B cell (primary cell): ENCODE results near the gene CCDC152. TPM values are rescaled to one million over a fixed set of nuclear protein-coding genes. Genes with fewer than 3 reads are reported as not detected.

Experiments used
- ATAC-seq: fragments of 200-7000 bp; cut with Tn5 transposase; one replicate; pipeline ENCODE4 v1.10.0; 2021; ENCODE audit warnings: low read depth, mild to moderate bottlenecking, moderate number of reproducible peaks, moderate library complexity
- CTCF ChIA-PET: fragments of 350-600 bp; sonication (Branson Sonifier 250); formaldehyde crosslinking; loops from one replicate; lab custom pipeline; 2021; ENCODE audit warnings: antibody characterized with exemption, inconsistent platforms; lab: Charles Lee
- POLR2A ChIA-PET: fragments of 350-600 bp; sonication (Branson Sonifier 250); formaldehyde crosslinking; loops from one replicate; lab custom pipeline; 2021; ENCODE audit warnings: antibody characterized with exemption; lab: Charles Lee
- DNase-seq: peaks from one replicate; pipeline ENCODE4 v3.0.0; 2013
- H2AFZ ChIP-seq: 2 replicates; pipeline ENCODE4 v1.6.1; 2012; ENCODE audit warnings: mild to moderate bottlenecking, low read depth, low read length; ENCODE audit not compliant: insufficient read depth, poor library complexity, severe bottlenecking
- H3K27ac ChIP-seq, 2 donors: 1 replicate in 1 of 2; 2 replicates in 1 of 2; pipeline ENCODE4 v1.5.1; 2012 to 2013; ENCODE audit warnings: low read length in 2 of 2, mild to moderate bottlenecking in 2 of 2, moderate library complexity in 1 of 2
- H3K27me3 ChIP-seq, 4 experiments: fragments of 200-600 bp in 1 of 4; sonication (generic) in 1 of 4; replicated peaks in 1 of 4; 1 replicate in 2 of 4; 2 replicates in 2 of 4; pipeline versions ENCODE4 v1.6.1 to v1.7.0; 2013 to 2016; ENCODE audit warnings: low read length in 3 of 4, mild to moderate bottlenecking in 2 of 4, mixed read lengths in 1 of 4, moderate library complexity in 1 of 4; ENCODE audit not compliant: insufficient read depth in 4 of 4, control insufficient read depth in 3 of 4; ENCODE audit errors: control extremely low read depth in 1 of 4
- H3K36me3 ChIP-seq, 2 experiments: replicated peaks in 1 of 2; 1 replicate in 1 of 2; 2 replicates in 1 of 2; pipeline versions ENCODE4 v1.6.1 to v1.7.1; 2013; ENCODE audit warnings: low read length in 1 of 2; ENCODE audit not compliant: insufficient read depth in 2 of 2, control insufficient read depth in 1 of 2; ENCODE audit errors: control extremely low read depth in 1 of 2, extremely low read depth in 1 of 2
- H3K4me1 ChIP-seq, 2 donors: fragments of 200-600 bp in 1 of 2; sonication (generic) in 1 of 2; 1 replicate in 1 of 2; 2 replicates in 1 of 2; pipeline versions ENCODE4 v1.5.1 to v1.6.1; 2013 to 2017; ENCODE audit warnings: low read length in 2 of 2; ENCODE audit not compliant: control insufficient read depth in 2 of 2, insufficient read depth in 2 of 2
- H3K4me2 ChIP-seq: replicated peaks from 2 replicates; pipeline ENCODE3; 2012; ENCODE audit warnings: mild to moderate bottlenecking, low read depth, low read length; ENCODE audit not compliant: poor library complexity, severe bottlenecking
- H3K4me3 ChIP-seq, 5 experiments: fragments of 200-600 bp in 1 of 5; sonication (generic) in 1 of 5; 1 replicate in 3 of 5; 2 replicates in 2 of 5; pipeline versions ENCODE4 v1.5.1 to v1.7.0; 2011 to 2016; ENCODE audit warnings: low read length in 4 of 5, mild to moderate bottlenecking in 4 of 5, low read depth in 2 of 5, control low read depth in 1 of 5, moderate library complexity in 1 of 5; ENCODE audit not compliant: insufficient read depth in 1 of 5; ENCODE audit errors: control extremely low read depth in 1 of 5, extremely low read depth in 1 of 5
- H3K79me2 ChIP-seq: fragments of 200-600 bp; sonication (generic); one replicate; pipeline ENCODE4 v1.6.0; 2016; ENCODE audit warnings: low read length; ENCODE audit not compliant: control insufficient read depth, insufficient read depth
- H3K9ac ChIP-seq: fragments of 200-600 bp; sonication (generic); 2 replicates; pipeline ENCODE4 v1.6.1; 2017; ENCODE audit warnings: mild to moderate bottlenecking, low read length, moderate library complexity
- H3K9me3 ChIP-seq, 3 donors: one replicate each; pipeline versions ENCODE4 v1.6.1 to v1.7.1; 2013; ENCODE audit warnings: low read length in 2 of 3; ENCODE audit not compliant: control insufficient read depth in 2 of 3, insufficient read depth in 1 of 3; ENCODE audit errors: control extremely low read depth in 1 of 3
- H4K20me1 ChIP-seq: 2 replicates; pipeline ENCODE4 v1.6.0; 2012; ENCODE audit warnings: mild to moderate bottlenecking, low read length; ENCODE audit not compliant: insufficient read depth, control insufficient read depth, poor library complexity, severe bottlenecking
- H3K27ac Mint-ChIP-seq: one replicate; pipeline ENCODE4 v1.8.0; 2021; ENCODE audit warnings: mixed read lengths
- H3K27me3 Mint-ChIP-seq: one replicate; pipeline ENCODE4 v1.8.0; 2021; ENCODE audit warnings: mixed read lengths
- H3K4me1 Mint-ChIP-seq: one replicate; pipeline ENCODE4 v1.8.0; 2021; ENCODE audit warnings: mixed read lengths
- H3K4me3 Mint-ChIP-seq: one replicate; pipeline ENCODE4 v1.8.0; 2021; ENCODE audit warnings: mixed read lengths
- H3K9me3 Mint-ChIP-seq: one replicate; pipeline ENCODE4 v1.8.0; 2022; ENCODE audit warnings: mixed read lengths; ENCODE audit not compliant: insufficient read depth
- CTCF ChIP-seq: fragments of 200-600 bp; IDR thresholded peaks from one replicate; pipeline ENCODE4 v1.8.0; 2022; ENCODE audit warnings: antibody characterized with exemption, mild to moderate bottlenecking
- EZH2 ChIP-seq: IDR thresholded peaks from 2 replicates; pipeline ENCODE4 v1.6.1; 2012; ENCODE audit warnings: borderline replicate concordance, low read depth, mild to moderate bottlenecking, moderate library complexity, low read length; ENCODE audit not compliant: insufficient read depth, poor library complexity, severe bottlenecking
- WGBS: methylation state at CpG from one replicate; pipeline ENCODE4 v1.1.5; 2013; ENCODE audit warnings: missing lambda C conversion rate; ENCODE audit not compliant: insufficient coverage; 5-methylcytosine and 5-hydroxymethylcytosine counted together
- intact Hi-C: fragments of 100-400 bp; cut with micrococcal nuclease; formaldehyde crosslinking; loops from one replicate; pipeline ENCODE4 v1.10.0; 2022
- polyA plus RNA-seq: library from polyadenylated mRNA; depleted of rRNA; stranded (reverse); fragments of >200 nt; gene quantifications from 2 replicates; pipeline ENCODE4 v1.2.3, GENCODE V29; 2012
- total RNA-seq, 2 donors: library from RNA; stranded (reverse); fragments of 120-200 nt in 1 of 2; gene quantifications; 1 replicate in 1 of 2; 2 replicates in 1 of 2; pipeline versions ENCODE4 v1.2.3 to v1.2.4, GENCODE V29; 2013 to 2022

The CCDC152 gene
- total and polyA plus RNA-seq, 2 donors (not counting 1 experiment from before 2014, with no cell fraction given): 1.0 to 4.8 TPM

- Mint-ChIP-seq H3K9me3 (no peaks in the 10 kb centered on the region), H3K27me3 (no peaks in the 10 kb centered on the region), H3K4me3 (no peak overlapping the region), H3K27ac (no peak overlapping the region), H3K4me1 (no peaks in the 10 kb centered on the region)
- Histone ChIP-seq H3K27me3 (no peaks in the 10 kb centered on the region), H3K79me2 (no peaks in the 10 kb centered on the region), H4K20me1 (no peaks in the 10 kb centered on the region), H2AFZ (no peak overlapping the region), H3K36me3 (no peaks in the 10 kb centered on the region), H3K4me3 (no peak overlapping the region), H3K9me3 (no peaks in the 10 kb centered on the region), H3K4me1 (no peaks in the 10 kb centered on the region), H3K27ac (no peak overlapping the region), H3K9ac (no peak overlapping the region), H3K4me2 (no peak overlapping the region)
- TF ChIP-seq EZH2 (no peak), CTCF (no peak)
- ATAC-seq: no peak
- POLR2A ChIA-PET: no interaction called here
- intact Hi-C loops: no loop called here
- no peak for DNase-seq
- CTCF ChIA-PET: no interaction called here
- no CpG with 5 or more reads among the region's 3 CpGs for WGBS
These were observed 50.2 kb downstream of the CCDC152 start for GRCh38 chr5:42806701-42807262.

- no peaks in the 10 kb centered on the region for H3K27me3 Mint-ChIP-seq
- no peaks in the 10 kb centered on the region for H3K4me1 ChIP-seq
- H4K20me1 ChIP-seq: no peaks in the 10 kb centered on the region
- no peaks in the 10 kb centered on the region for H3K27me3 ChIP-seq
- H3K9ac ChIP-seq: no peak overlapping the region
- POLR2A ChIA-PET: no interaction called here
- no peaks in the 10 kb centered on the region for H3K79me2 ChIP-seq
- no peak overlapping the region for H2AFZ ChIP-seq
- no peaks in the 10 kb centered on the region for H3K36me3 ChIP-seq
- DNase-seq: no peak
- no peak overlapping the region for H3K4me3 Mint-ChIP-seq
- no peak overlapping the region for H3K4me3 ChIP-seq
- H3K4me1 Mint-ChIP-seq: no peaks in the 10 kb centered on the region
- ATAC-seq: no peak
- H3K9me3 ChIP-seq: no peaks in the 10 kb centered on the region
- no peak for TF ChIP-seq EZH2
- TF ChIP-seq CTCF: no peak
- intact Hi-C loops: no loop called here
- H3K27ac ChIP-seq: no peak overlapping the region
- no peaks in the 10 kb centered on the region for H3K9me3 Mint-ChIP-seq
- no peak overlapping the region for H3K4me2 ChIP-seq
- H3K27ac Mint-ChIP-seq: no peak overlapping the region
- 100% methylated on average over 1 of the region's 2 CpGs for WGBS
- CTCF ChIA-PET: no interaction called here
These were observed 51.3 kb downstream of the CCDC152 start for GRCh38 chr5:42807722-42808447.
